IPS-18a (cell line): Measurements from ENCODE around the gene TEC.
"Not testable (repeated sequence)": the region's sequence is repeated elsewhere in the genome, so short reads cannot be mapped to it uniquely, and the experiment has no call there.

ENCODE experiments used
- H3K27ac ChIP-seq: one replicate; pipeline ENCODE4 v1.5.1; 2013; ENCODE audit warnings: low read length
- H3K27me3 ChIP-seq: one replicate; pipeline ENCODE4 v1.6.1; 2013; ENCODE audit warnings: mild to moderate bottlenecking, low read length; ENCODE audit not compliant: control insufficient read depth, insufficient read depth
- H3K36me3 ChIP-seq: one replicate; pipeline ENCODE4 v1.6.1; 2013; ENCODE audit warnings: low read depth, low read length; ENCODE audit not compliant: control insufficient read depth
- H3K4me1 ChIP-seq: one replicate; pipeline ENCODE4 v1.6.1; 2013; ENCODE audit warnings: low read depth, low read length; ENCODE audit not compliant: control insufficient read depth
- H3K4me3 ChIP-seq: one replicate; pipeline ENCODE4 v1.5.1; 2013; ENCODE audit warnings: low read length
- H3K9ac ChIP-seq: one replicate; pipeline ENCODE4 v1.6.1; 2013; ENCODE audit warnings: mild to moderate bottlenecking, low read length, moderate library complexity
- H3K9me3 ChIP-seq: one replicate; pipeline ENCODE4 v1.6.1; 2013; ENCODE audit warnings: low read depth, low read length; ENCODE audit not compliant: control insufficient read depth

The TEC gene

GRCh38 chr4:48268956-48269860 lies at the start of gene TEC:
TSS of gene TEC (minus strand) at chr4:48269838. CDS start at chr4:48228614, 41,224 bp downstream.
- Histone ChIP-seq H3K9me3 (no peaks in the 10 kb centered on the region), H3K9ac (peak within 1 kb of the TSS; percentile 52), H3K36me3 (no peaks in the 10 kb centered on the region), H3K27ac (no peak within 1 kb of the TSS), H3K4me3 (peak within 1 kb of the TSS; percentile 89), H3K27me3 (peaks cover 6% of the 10 kb centered on the region), H3K4me1 (peaks cover 4% of the 10 kb centered on the region)

- Histone ChIP-seq H3K36me3 (no peaks in the 10 kb centered on the region), H3K27me3 (no peaks in the 10 kb centered on the region), H3K4me3 (no peak overlapping the region), H3K9me3 (no peaks in the 10 kb centered on the region), H3K27ac (no peak overlapping the region), H3K9ac (no peak overlapping the region), H3K4me1 (no peaks in the 10 kb centered on the region)
Observed at GRCh38 chr4:48315728-48316630, 46.3 kb upstream of the TEC start.

- H3K36me3 ChIP-seq, H3K9me3 ChIP-seq, H3K27ac ChIP-seq, H3K27me3 ChIP-seq, H3K9ac ChIP-seq, H3K4me3 ChIP-seq, H3K4me1 ChIP-seq: not testable (repeated sequence)
Observed at GRCh38 chr4:48314746-48315145, 45.1 kb upstream of the TEC start.

GRCh38 chr4:48311896-48312295 lies 42.3 kb upstream of the TEC start:
- no peak overlapping the region for H3K9ac ChIP-seq
- no peak overlapping the region for H3K4me3 ChIP-seq
- no peaks in the 10 kb centered on the region for H3K9me3 ChIP-seq
- no peak overlapping the region for H3K27ac ChIP-seq
- H3K4me1 ChIP-seq: no peaks in the 10 kb centered on the region
- no peaks in the 10 kb centered on the region for H3K27me3 ChIP-seq
- H3K36me3 ChIP-seq: no peaks in the 10 kb centered on the region

GRCh38 chr4:48308901-48309300 lies 39.3 kb upstream of the TEC start:
- Histone ChIP-seq H3K36me3 (no peaks in the 10 kb centered on the region), H3K27me3 (no peaks in the 10 kb centered on the region), H3K9me3 (no peaks in the 10 kb centered on the region), H3K9ac (no peak overlapping the region), H3K4me1 (no peaks in the 10 kb centered on the region), H3K27ac (no peak overlapping the region), H3K4me3 (no peak overlapping the region)

GRCh38 chr4:48307528-48307927 lies 37.9 kb upstream of the TEC start:
- Histone ChIP-seq H3K27me3 (no peaks in the 10 kb centered on the region), H3K9me3 (no peaks in the 10 kb centered on the region), H3K4me3 (no peak overlapping the region), H3K9ac (no peak overlapping the region), H3K4me1 (no peaks in the 10 kb centered on the region), H3K36me3 (no peaks in the 10 kb centered on the region), H3K27ac (no peak overlapping the region)

GRCh38 chr4:48305508-48305907 lies 35.9 kb upstream of the TEC start:
- Histone ChIP-seq H3K9ac (no peak overlapping the region), H3K4me1 (no peaks in the 10 kb centered on the region), H3K27ac (no peak overlapping the region), H3K4me3 (no peak overlapping the region), H3K36me3 (no peaks in the 10 kb centered on the region), H3K9me3 (no peaks in the 10 kb centered on the region), H3K27me3 (no peaks in the 10 kb centered on the region)

- Histone ChIP-seq H3K4me1 (no peaks in the 10 kb centered on the region), H3K27me3 (no peaks in the 10 kb centered on the region), H3K27ac (no peak overlapping the region), H3K4me3 (no peak overlapping the region), H3K9me3 (no peaks in the 10 kb centered on the region), H3K9ac (no peak overlapping the region), H3K36me3 (no peaks in the 10 kb centered on the region)
Observed at GRCh38 chr4:48300004-48300403, 30.4 kb upstream of the TEC start.

GRCh38 chr4:48299560-48299959 lies 29.9 kb upstream of the TEC start:
- no peaks in the 10 kb centered on the region for H3K27me3 ChIP-seq
- H3K4me3 ChIP-seq: no peak overlapping the region
- H3K9me3 ChIP-seq: no peaks in the 10 kb centered on the region
- no peaks in the 10 kb centered on the region for H3K36me3 ChIP-seq
- no peaks in the 10 kb centered on the region for H3K4me1 ChIP-seq
- H3K9ac ChIP-seq: no peak overlapping the region
- H3K27ac ChIP-seq: no peak overlapping the region

GRCh38 chr4:48297256-48297846 lies 27.7 kb upstream of the TEC start:
- H3K27me3 ChIP-seq: no peaks in the 10 kb centered on the region
- no peak overlapping the region for H3K4me3 ChIP-seq
- no peaks in the 10 kb centered on the region for H3K4me1 ChIP-seq
- no peaks in the 10 kb centered on the region for H3K36me3 ChIP-seq
- H3K9me3 ChIP-seq: no peaks in the 10 kb centered on the region
- no peak overlapping the region for H3K9ac ChIP-seq
- H3K27ac ChIP-seq: no peak overlapping the region

GRCh38 chr4:48296365-48296764 lies 26.7 kb upstream of the TEC start:
- H3K27ac ChIP-seq: no peak overlapping the region
- H3K9ac ChIP-seq: no peak overlapping the region

More at GRCh38 chr4:48296365-48296764, 26.7 kb upstream of the TEC start:
- H3K9me3 ChIP-seq: no peaks in the 10 kb centered on the region
- H3K4me1 ChIP-seq: no peaks in the 10 kb centered on the region
- H3K27me3 ChIP-seq: no peaks in the 10 kb centered on the region
- H3K36me3 ChIP-seq: no peaks in the 10 kb centered on the region
- H3K4me3 ChIP-seq: no peak overlapping the region
